Measurements from ENCODE around the gene KRTAP5-2.

Gene KRTAP5-2

DNA sequence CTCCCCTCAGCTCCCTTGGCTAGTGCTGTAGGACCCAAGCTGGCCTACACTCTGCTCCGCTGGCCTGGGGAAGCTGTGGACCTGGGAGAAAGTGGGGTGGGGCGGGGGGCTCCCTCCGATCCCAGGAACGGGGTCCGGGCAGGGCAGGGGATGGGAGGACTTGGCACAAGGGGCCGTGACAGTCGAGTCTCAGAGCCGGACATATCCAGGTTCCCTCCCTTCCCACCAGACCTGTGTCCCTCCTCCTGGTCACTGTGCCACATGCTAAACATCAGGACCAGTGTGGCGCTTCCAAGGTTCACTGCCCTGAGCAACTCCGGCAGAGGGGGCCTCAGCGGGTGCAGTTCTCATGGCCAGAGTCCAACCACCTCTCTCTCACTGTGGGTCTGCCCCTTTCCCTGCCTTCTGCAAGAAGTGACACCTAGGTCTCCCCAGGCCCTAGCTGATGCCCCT is 28.1 kb downstream of the KRTAP5-2 start:
- Histone ChIP-seq H3K4me3 (ENCODE audit: low read depth, low read length) (no peak overlapping the region), H3K36me3 (replicated peaks) (no peaks in the 10 kb centered on the region), H3K27me3 (replicated peaks) (peaks cover 14% of the 10 kb centered on the region), H3K27ac (no peak overlapping the region)
- DNase-seq = no peak
- TF ChIP-seq, protein P1, sequence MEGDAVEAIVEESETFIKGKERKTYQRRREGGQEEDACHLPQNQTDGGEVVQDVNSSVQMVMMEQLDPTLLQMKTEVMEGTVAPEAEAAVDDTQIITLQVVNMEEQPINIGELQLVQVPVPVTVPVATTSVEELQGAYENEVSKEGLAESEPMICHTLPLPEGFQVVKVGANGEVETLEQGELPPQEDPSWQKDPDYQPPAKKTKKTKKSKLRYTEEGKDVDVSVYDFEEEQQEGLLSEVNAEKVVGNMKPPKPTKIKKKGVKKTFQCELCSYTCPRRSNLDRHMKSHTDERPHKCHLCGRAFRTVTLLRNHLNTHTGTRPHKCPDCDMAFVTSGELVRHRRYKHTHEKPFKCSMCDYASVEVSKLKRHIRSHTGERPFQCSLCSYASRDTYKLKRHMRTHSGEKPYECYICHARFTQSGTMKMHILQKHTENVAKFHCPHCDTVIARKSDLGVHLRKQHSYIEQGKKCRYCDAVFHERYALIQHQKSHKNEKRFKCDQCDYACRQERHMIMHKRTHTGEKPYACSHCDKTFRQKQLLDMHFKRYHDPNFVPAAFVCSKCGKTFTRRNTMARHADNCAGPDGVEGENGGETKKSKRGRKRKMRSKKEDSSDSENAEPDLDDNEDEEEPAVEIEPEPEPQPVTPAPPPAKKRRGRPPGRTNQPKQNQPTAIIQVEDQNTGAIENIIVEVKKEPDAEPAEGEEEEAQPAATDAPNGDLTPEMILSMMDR (IDR thresholded peaks at IDR 0.05; ENCODE audit: low read depth, low read length, missing control alignments) = no peak
- in situ Hi-C loops (cut with HindIII; ENCODE audit: low pct_ligation_motif_present, low sequenced_read_pairs) = no loop called here

DNA sequence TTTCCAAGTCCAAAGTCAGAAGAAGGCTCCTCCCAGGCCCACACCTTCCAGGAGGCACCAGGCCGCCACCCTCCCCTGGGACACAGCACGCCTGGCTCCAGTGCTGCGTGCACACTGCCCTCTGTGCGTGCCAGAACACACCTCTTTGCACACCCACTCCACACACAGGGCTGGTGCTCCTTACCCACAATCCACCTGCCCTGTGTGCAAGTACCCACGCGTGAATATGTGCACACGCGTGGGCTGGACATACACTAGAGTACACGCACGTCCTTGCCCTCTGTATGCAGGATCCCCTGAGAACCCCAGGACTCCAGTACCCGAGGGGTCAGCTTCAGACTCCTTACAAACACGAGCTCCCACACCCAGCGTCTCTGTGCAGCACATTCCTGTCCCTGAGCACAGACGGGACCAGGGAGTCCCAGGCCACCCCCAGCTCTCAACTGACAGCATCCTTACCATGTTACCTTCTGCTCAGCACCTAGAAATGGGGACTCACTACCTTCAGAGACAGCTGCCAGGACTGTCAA is 28.8 kb downstream of the KRTAP5-2 start:
- in situ Hi-C loops (cut with HindIII; ENCODE audit: low pct_ligation_motif_present, low sequenced_read_pairs) = no loop called here

DNA sequence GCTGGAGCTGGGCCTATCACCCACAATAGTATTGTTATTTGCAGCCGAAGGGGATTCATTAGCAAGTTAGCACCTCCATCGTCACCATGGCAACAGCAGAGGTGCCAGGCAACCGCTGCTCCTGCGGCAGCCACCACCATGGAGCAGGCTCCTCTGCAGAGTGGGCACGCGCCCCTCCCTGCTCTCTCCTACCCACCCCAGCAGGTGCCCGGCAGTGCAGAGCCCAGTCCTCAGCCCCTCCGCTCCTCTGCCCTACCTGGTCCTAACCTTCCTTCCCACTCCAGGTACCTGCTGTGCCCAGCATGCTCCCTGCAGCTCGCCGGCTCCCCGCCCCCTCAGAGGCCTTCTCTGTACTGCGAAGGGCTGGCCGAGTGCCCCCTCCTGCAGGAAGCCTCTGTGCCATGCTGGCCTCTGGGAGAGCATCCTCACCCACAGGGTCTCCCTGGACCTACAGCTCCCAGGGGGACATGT is 29.6 kb downstream of the KRTAP5-2 start:
- Histone ChIP-seq H3K4me3 (ENCODE audit: low read depth, low read length) (no peak overlapping the region), H3K27ac (no peak overlapping the region), H3K27me3 (replicated peaks) (peaks cover 10% of the 10 kb centered on the region), H3K36me3 (replicated peaks) (no peaks in the 10 kb centered on the region)
- DNase-seq = no peak
- in situ Hi-C loops (cut with HindIII; ENCODE audit: low pct_ligation_motif_present, low sequenced_read_pairs) = no loop called here
- TF ChIP-seq, protein P1 (IDR thresholded peaks at IDR 0.05; ENCODE audit: low read depth, low read length, missing control alignments) = no peak

More for the DNA sequence above, 28.8 kb downstream of the KRTAP5-2 start:
- Histone ChIP-seq H3K27ac (no peak overlapping the region), H3K36me3 (replicated peaks) (no peaks in the 10 kb centered on the region), H3K4me3 (ENCODE audit: low read depth, low read length) (no peak overlapping the region), H3K27me3 (replicated peaks) (peaks cover 14% of the 10 kb centered on the region)
- DNase-seq = no peak
- TF ChIP-seq, protein P1 (IDR thresholded peaks at IDR 0.05; ENCODE audit: low read depth, low read length, missing control alignments) = no peak

DNA sequence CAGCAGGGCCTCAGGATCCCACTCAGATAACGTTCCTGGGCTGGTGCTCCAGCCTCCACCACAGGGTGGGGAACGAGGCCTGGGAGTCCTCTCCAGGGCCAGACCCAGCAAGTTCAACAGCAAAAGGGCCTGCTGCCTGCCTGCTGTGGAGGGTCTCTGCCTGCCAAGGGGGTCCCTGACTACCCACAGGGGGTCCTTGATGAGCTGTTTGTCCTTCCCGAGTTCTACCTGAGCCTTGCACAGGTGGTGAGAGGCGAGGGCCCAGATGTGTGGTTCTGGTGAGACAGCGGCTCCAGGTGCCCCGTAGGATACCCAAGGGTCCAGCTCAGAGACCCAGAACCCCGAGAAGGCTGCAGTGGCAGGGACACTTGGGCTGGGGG is 30.4 kb downstream of the KRTAP5-2 start:
- peaks cover 2% of the 10 kb centered on the region for H3K27me3 ChIP-seq (replicated peaks)
- in situ Hi-C loops (cut with HindIII; ENCODE audit: low pct_ligation_motif_present, low sequenced_read_pairs) = no loop called here

DNA sequence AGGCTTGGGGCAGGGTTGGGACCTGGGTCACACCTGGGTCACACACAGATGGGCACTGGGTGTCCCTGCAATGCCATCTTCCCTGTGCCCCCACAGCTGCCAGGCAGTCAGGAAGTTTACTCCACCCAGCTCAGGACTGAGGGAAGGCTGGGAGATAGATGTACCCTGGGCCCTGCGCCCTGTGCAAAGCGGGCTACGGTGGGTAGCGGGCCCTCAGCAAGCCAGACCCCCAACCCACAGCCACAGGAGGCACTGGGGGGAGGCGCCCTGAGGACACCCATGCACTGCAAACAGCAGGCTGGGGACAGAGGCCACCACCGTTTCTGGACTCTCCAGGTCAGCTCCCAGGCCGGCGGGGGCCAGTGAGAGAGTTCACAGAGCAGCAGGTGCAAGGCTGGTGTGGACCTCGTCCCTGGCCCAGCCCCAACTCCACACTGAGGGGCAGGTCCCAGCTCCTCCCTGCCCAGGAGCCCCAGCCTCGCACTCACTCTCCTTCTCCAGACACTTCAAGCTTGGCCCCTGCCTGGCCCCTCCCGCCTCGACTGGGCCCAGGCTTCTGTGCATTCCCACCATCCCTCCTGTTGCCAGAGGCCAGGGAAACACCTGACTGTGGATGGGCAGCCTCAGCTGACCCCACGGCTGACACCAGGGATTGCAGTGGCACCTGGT is 30.9 kb downstream of the KRTAP5-2 start:
- TF ChIP-seq, protein P1 (IDR thresholded peaks at IDR 0.05; ENCODE audit: low read depth, low read length, missing control alignments) = no peak
- H3K4me3 ChIP-seq (ENCODE audit: low read depth, low read length) = no peak overlapping the region
- no peak for DNase-seq
- H3K27me3 ChIP-seq (replicated peaks) = no peaks in the 10 kb centered on the region
- H3K36me3 ChIP-seq (replicated peaks) = no peaks in the 10 kb centered on the region
- in situ Hi-C loops (cut with HindIII; ENCODE audit: low pct_ligation_motif_present, low sequenced_read_pairs) = no loop called here
- no peak overlapping the region for H3K27ac ChIP-seq

More for the DNA sequence above, 30.4 kb downstream of the KRTAP5-2 start:
- Histone ChIP-seq H3K27ac (no peak overlapping the region), H3K4me3 (ENCODE audit: low read depth, low read length) (no peak overlapping the region), H3K36me3 (replicated peaks) (no peaks in the 10 kb centered on the region)
- TF ChIP-seq, protein P1 (IDR thresholded peaks at IDR 0.05; ENCODE audit: low read depth, low read length, missing control alignments) = no peak
- DNase-seq = no peak
